ENCODE data around the gene ZHX3.

ZHX3 gene

DNA sequence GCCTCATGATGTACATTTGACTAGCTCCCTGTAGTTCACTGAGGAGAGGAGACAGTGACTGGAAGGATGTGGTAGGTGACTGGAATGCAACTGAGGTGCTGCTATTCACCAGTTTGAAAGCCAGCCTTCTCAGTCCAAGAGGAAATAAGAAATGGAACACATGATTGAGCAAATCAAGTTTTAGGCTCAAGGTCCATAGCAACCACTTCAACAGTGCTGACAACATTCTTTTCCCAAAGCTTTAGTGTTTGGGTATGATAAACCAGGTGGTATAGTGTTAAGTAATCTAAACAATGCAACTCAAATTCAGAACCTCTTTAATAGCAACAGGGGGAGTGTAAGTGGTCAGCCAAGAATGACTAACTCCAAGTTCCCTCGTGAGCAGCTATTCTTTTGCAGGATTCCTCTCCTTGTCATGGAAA is 9.2 kb downstream of the ZHX3 start:
- DNase-seq (no peak), ATAC-seq (replicated peaks) (no peak)
- no peaks in the 10 kb centered on the region for H3K27me3 Mint-ChIP-seq
- peaks cover 15 to 17% of the 10 kb centered on the region in 2 donors for H3K36me3 Mint-ChIP-seq
- H3K4me1 Mint-ChIP-seq, result peaks cover 28 to 40% of the 10 kb centered on the region in 2 donors
- H3K4me3 Mint-ChIP-seq, result no peak overlapping the region
- peaks cover 0 to 3% of the 10 kb centered on the region in 2 donors for H3K9me3 Mint-ChIP-seq
- no peak overlapping the region for H3K27ac Mint-ChIP-seq

DNA sequence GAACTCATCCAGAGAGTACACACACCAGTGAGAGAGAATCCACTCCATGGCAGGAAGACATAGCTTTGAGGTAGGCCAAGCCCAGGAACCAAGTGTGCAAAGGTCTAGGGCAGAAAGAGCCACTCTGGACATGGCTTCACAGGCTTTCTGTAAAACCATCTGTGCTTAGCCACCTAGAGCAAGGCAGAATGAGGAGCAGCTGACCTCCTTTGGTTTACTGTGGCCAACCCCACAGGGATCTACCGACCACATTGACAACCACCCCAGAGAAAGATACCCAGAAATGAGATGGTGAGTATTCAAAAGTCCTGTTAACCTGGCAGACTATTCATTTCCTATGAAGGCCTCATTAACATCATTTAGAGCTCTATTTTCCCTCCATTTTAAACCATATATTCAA is 10.5 kb downstream of the ZHX3 start:
- no peak for DNase-seq
- Mint-ChIP-seq H3K4me3 (peak overlapping the region in 1 of 2 donors; percentile 39), H3K27ac (peak overlapping the region; percentile 90), H3K4me1 (peaks cover 28 to 40% of the 10 kb centered on the region in 2 donors), H3K36me3 (peaks cover 15 to 17% of the 10 kb centered on the region in 2 donors), H3K27me3 (no peaks in the 10 kb centered on the region), H3K9me3 (peaks cover 0 to 3% of the 10 kb centered on the region in 2 donors)
- ATAC-seq (replicated peaks), result peak; percentile 17 to 27

DNA sequence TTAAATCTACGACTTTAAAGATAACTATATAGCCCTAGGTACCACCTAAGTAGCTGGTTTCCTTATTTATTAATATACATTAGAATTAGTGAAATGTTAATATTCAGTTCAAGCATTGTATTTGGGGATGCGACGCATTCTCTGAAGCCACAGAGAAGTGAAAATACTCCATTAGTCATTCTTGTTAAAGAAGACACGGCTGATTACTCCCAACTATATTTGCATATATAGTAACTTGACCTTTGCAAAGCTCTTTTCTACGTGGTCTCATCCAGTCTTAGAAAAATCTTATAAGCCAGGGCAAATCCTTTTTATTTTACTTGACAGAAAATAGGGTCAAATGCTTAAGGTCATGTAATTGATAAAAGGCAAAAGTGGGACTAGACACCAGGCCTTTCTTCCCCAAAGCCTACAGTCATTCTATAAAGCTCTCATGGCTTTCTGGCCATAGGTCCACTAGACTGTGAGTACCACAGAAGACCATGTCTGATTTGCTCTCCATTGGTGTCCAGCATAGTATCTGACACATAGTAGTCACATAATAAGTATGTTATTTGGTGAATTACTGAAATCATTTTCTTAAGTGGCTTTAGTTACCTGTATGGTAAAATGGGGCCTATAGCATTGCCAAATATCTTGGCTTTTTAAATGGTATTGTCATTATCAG is 11.3 kb downstream of the ZHX3 start:
- H3K4me1 Mint-ChIP-seq, result peaks cover 28 to 40% of the 10 kb centered on the region in 2 donors
- peak overlapping the region; percentile 35 to 36 for H3K4me3 Mint-ChIP-seq
- H3K36me3 Mint-ChIP-seq, result peaks cover 15 to 17% of the 10 kb centered on the region in 2 donors
- DNase-seq (no peak), ATAC-seq (replicated peaks) (peak; percentile 91 to 93)
- H3K27ac Mint-ChIP-seq, result peak overlapping the region; percentile 90
- H3K9me3 Mint-ChIP-seq, result peaks cover 0 to 2% of the 10 kb centered on the region in 2 donors
- H3K27me3 Mint-ChIP-seq, result no peaks in the 10 kb centered on the region

DNA sequence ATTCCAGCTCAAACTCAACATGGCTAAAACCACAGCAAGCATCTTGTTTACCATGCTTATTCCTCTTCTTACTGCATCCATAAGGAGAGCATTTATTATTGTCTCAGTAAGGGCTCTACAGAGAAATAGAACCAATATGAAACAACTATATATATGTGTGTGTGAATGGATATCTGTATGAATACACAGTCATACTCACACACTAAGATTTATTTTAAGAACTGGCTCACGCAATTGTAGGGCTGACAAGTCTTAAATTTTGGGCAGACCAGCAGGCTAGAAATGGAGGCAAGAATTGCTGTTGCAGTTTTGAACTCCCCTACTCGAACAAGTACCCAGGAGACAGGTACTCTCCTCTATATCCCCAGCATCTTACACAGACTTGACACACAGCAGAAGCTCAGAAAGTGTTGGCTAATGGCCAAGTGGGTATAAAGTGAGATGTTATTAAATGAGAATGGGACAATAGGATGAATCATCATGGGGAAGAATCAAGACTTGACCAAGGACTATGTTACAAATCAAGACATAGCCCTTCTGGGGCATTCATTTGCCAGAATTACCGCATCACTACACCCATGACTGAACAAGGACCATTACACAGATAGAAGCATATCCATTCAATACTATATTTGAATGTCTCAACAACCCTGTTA is 13.0 kb downstream of the ZHX3 start:
- Mint-ChIP-seq H3K9me3 (peaks cover 0 to 2% of the 10 kb centered on the region in 2 donors), H3K27me3 (no peaks in the 10 kb centered on the region), H3K36me3 (peaks cover 8 to 9% of the 10 kb centered on the region in 2 donors), H3K4me3 (no peak overlapping the region), H3K4me1 (peaks cover 29 to 31% of the 10 kb centered on the region in 2 donors), H3K27ac (peak overlapping the region; percentile 63)
- no peak for ATAC-seq (replicated peaks)
- DNase-seq, result no peak

DNA sequence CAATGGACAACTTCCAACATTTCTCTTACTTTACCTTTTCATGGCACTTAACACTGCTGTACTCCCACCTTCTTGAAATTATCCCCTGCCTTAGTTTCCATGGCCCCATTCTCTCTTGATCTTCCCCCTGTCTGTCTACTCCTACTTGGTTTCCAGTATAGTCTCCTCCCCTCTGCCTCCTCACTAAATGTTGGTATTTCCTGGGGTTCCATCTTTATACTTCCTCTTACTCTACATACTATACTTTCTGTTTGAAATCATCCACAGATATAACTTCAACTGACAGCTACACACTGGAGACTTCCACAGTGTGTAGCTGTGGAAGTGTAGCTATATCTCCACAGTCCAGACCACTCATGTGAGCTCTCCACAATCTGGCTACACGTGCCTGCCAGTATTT is 13.5 kb downstream of the ZHX3 start:
- Mint-ChIP-seq H3K4me1 (peaks cover 25 to 26% of the 10 kb centered on the region in 2 donors), H3K9me3 (peaks cover 0 to 2% of the 10 kb centered on the region in 2 donors), H3K4me3 (no peak overlapping the region), H3K27me3 (no peaks in the 10 kb centered on the region), H3K27ac (no peak overlapping the region), H3K36me3 (peaks cover 7 to 8% of the 10 kb centered on the region in 2 donors)
- DNase-seq, result no peak
- ATAC-seq (replicated peaks), result peak; percentile 45 to 51

DNA sequence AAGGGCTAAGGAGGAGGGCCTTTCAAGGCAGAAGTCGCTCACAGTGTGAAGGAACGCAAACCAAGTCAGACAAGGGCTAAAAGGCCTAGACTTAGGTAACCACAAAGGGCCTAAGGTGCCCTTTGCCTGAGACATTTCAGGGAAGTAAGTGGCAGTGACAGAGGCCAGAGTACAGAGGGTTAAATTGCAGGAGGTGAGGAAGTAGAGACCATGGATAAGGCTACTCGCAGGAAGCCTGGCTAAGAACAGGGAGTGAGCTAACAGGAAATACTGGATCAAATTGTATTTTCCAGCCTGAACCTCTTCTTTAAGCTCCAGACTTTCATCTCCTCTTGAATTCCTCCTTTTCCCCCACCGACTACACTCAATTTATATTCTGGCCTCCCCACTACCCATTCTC is 16.6 kb downstream of the ZHX3 start:
- ATAC-seq (replicated peaks) (peak in 1 of 2 donors; percentile 35), DNase-seq (no peak)
- no peak overlapping the region for H3K27ac Mint-ChIP-seq
- no peak overlapping the region for H3K4me3 Mint-ChIP-seq
- no peaks in the 10 kb centered on the region for H3K27me3 Mint-ChIP-seq
- peaks cover 12 to 21% of the 10 kb centered on the region in 2 donors for H3K4me1 Mint-ChIP-seq
- H3K9me3 Mint-ChIP-seq, result no peaks in the 10 kb centered on the region
- peaks cover 5 to 9% of the 10 kb centered on the region in 2 donors for H3K36me3 Mint-ChIP-seq

DNA sequence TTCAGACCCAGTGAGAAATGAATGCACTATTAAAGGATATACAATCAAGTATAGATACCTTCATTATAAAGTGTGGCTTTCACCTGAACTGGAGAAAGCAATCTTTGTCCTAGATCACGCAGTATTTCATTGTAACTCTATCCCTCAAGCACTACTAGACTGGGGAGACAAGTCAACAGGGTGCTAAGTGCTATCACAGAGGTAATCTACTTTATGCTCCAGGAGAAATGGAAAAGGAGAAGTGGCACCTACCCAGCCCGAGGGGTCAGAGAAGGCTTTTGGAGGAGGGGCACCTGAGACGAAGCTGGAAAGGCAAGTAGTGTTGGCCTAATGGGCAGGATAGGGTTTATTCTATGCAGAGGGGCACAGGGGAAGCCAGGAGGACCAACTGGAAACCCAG is 17.1 kb downstream of the ZHX3 start:
- DNase-seq (no peak), ATAC-seq (replicated peaks) (no peak)
- peaks cover 12 to 21% of the 10 kb centered on the region in 2 donors for H3K4me1 Mint-ChIP-seq
- no peaks in the 10 kb centered on the region for H3K9me3 Mint-ChIP-seq
- no peaks in the 10 kb centered on the region for H3K27me3 Mint-ChIP-seq
- H3K4me3 Mint-ChIP-seq, result no peak overlapping the region
- peaks cover 5 to 9% of the 10 kb centered on the region in 2 donors for H3K36me3 Mint-ChIP-seq
- no peak overlapping the region for H3K27ac Mint-ChIP-seq

DNA sequence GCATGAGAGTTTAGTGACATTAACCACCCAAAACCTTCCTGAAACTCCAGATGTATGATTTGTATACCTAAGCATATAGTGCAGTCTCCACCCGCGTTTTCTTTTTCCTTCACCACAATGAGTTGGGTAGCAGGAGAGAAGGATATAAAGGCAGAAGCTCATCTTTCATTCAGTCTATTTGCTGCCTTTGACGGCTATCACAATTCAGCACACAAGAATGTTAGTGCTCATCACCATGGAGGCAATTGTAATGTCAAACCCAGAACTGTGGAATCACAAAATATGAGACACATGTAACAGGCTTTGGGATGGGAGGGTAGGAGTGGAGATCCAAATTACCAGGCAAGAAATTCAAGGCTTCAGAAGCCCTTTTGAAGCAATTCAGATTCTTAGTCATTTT is 17.6 kb downstream of the ZHX3 start:
- Mint-ChIP-seq H3K27ac (no peak overlapping the region), H3K4me3 (no peak overlapping the region), H3K9me3 (no peaks in the 10 kb centered on the region), H3K27me3 (no peaks in the 10 kb centered on the region), H3K4me1 (peaks cover 12 to 21% of the 10 kb centered on the region in 2 donors), H3K36me3 (peaks cover 5 to 8% of the 10 kb centered on the region in 2 donors)
- ATAC-seq (replicated peaks), result no peak
- no peak for DNase-seq

DNA sequence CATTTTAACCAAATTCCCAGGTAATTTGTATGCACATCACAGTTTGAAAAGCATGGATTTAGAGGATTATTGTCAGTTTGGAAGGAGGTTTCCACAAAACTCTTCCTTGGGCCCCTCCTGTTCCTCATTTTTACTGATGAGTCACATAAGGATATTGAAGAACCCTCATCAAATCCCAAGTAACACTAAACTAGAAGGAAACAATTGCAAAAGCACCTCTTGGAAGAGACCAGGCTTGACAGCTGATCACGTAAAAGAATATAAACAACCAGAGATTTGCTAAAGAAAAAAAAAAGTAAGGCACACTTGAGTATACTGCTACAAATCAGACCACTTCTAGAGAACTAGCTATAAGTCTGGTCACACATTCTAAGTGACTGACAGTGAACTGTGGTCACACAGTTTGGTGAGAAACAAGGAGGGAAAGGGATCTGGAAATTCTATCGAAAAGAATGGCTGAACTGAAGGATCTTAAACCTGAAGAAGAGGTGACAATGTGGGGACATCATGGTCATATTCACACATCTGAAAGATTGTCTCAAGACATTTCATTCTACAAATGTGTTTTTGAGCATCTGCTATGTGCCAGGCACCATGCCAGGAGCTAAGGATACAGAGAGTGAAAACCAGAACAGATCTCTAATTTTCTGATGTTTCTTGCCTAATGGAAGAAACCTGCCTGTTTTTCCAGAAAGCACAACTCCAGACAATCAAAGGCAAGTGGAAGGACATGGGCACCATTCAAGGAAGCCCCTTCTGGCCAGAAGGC is 24.1 kb downstream of the ZHX3 start:
- DNase-seq, result no peak

DNA sequence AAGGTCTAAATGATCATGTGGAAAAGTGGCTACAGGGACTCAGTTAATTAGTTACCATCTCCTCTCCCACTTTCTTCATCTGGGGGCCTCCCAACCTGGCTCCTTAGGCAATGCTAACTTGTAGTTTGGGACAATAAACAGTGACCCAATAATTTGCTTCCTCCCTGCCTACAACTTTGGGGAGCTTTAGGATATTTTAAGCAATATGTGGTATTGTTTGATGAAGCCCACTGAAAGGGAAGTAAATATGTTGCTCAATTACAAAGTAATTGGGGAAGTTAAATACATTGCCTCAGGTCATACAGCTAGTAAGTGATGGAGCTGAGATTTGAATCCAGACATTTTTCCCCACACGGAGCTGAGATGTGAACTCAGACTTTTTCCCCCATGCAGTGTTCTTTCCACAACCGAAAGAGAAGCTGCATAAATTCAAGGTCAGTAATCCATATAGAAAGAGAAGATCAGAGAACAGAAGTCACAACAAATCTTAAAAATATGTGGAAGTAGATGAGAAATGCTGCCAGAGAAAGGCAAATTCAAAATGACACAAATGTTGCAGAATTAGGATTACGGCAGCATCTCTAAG is 26.6 kb downstream of the ZHX3 start:
- Mint-ChIP-seq H3K4me3 (no peak overlapping the region), H3K27ac (no peak overlapping the region), H3K27me3 (no peaks in the 10 kb centered on the region), H3K36me3 (peaks cover 11 to 16% of the 10 kb centered on the region in 2 donors), H3K9me3 (peaks cover 7 to 8% of the 10 kb centered on the region in 2 donors), H3K4me1 (peaks cover 6 to 12% of the 10 kb centered on the region in 2 donors)
- DNase-seq (no peak), ATAC-seq (replicated peaks) (no peak)

More for the DNA sequence above, 24.1 kb downstream of the ZHX3 start:
- no peaks in the 10 kb centered on the region for H3K27me3 Mint-ChIP-seq
- peaks cover 5 to 6% of the 10 kb centered on the region in 2 donors for H3K36me3 Mint-ChIP-seq
- ATAC-seq (replicated peaks), result no peak
- peaks cover 14 to 21% of the 10 kb centered on the region in 2 donors for H3K4me1 Mint-ChIP-seq
- no peaks in the 10 kb centered on the region for H3K9me3 Mint-ChIP-seq
- no peak overlapping the region for H3K4me3 Mint-ChIP-seq
- no peak overlapping the region for H3K27ac Mint-ChIP-seq

DNA sequence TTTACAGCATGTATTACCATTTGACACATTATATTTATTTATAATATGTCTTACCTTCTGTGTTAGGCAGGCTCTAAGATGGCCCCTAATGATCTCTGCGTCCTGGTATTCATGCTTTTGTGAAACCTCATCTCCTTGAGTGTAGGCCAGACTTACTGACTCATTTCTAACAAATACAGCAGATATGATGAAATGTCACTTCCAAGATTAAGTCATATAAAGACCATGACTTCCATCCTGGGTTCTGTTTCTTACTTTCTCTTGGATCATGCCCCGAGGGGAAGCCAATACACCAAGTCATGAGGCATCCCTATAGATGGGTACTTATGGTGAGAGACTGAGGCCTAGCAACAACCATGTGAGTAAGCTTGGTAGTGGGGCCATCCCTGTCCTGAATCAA is 30.2 kb downstream of the ZHX3 start:
- Mint-ChIP-seq H3K4me3 (no peak overlapping the region), H3K36me3 (peaks cover 20 to 25% of the 10 kb centered on the region in 2 donors), H3K9me3 (peaks cover 7 to 8% of the 10 kb centered on the region in 2 donors), H3K27me3 (no peaks in the 10 kb centered on the region), H3K27ac (no peak overlapping the region), H3K4me1 (peaks cover 6 to 15% of the 10 kb centered on the region in 2 donors)
- DNase-seq (no peak), ATAC-seq (replicated peaks) (no peak)

DNA sequence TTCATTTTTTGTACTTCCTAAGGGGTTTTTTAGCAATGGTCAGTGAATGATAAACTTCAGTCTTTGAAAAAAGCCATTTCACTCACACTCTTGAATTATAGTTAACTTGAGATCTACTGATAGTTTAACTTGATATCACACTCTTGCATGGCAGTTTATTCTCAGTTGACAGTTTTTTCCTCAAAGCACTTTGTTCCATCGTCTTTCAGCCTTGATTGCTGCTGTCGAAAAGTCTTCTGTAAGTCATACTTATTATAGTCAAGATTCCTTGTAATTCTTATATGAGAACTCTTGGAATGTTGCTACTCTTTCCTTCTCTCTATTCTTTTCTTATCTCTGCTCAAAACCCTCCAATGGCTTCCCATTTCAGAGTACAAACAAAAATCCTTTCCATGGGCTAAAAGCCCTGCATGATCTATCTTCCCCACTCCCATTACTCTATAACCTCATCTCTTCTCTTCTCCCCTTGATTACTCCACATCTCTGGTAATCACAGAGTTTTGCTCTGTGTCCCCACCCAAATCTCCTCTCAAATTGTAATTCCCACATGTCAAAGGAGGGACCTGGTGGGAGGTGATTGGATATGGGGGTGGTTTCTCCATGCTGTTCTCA is 31.2 kb downstream of the ZHX3 start:
- DNase-seq (no peak), ATAC-seq (replicated peaks) (no peak)
- Mint-ChIP-seq H3K4me3 (no peak overlapping the region), H3K36me3 (peaks cover 24 to 32% of the 10 kb centered on the region in 2 donors), H3K9me3 (peaks cover 7 to 8% of the 10 kb centered on the region in 2 donors), H3K27me3 (no peaks in the 10 kb centered on the region), H3K27ac (no peak overlapping the region), H3K4me1 (peaks cover 6 to 15% of the 10 kb centered on the region in 2 donors)

DNA sequence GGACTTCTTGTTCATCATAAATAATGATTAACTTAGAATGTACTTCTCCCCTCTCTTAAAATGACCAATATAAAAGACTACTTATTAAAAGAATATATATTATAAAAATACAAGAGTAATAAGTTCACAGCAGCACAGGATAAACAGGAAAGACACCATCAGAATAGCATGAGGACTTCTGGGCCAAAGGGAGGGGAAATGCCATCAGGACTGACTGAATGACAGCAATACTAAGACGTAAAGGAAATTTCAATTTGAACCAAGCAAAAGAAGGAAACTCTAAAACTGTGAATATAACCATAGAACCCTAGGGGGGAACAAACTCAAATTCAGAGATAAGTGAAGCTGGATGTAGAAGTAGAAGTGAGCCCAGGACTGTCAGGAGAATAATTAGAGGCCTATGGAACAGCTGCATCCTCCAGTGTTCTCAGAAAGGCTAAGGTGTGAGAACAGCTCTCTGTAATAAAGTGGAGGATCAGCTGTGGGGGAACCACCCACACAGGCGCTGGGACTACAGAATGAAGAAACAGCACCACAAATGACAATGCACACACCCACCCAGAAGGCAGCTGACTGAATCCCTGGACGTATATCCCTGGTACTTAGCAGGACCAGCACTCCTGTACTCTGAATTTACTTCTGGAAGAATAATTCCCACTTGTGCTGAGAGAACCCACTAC is 37.8 kb downstream of the ZHX3 start:
- DNase-seq (peak; percentile 22), ATAC-seq (replicated peaks) (peak; percentile 85 to 95)
- peaks cover 11 to 14% of the 10 kb centered on the region in 2 donors for H3K36me3 Mint-ChIP-seq
- no peak overlapping the region for H3K4me3 Mint-ChIP-seq
- H3K27ac Mint-ChIP-seq, result peak overlapping the region; percentile 27
- H3K4me1 Mint-ChIP-seq, result peaks cover 14 to 26% of the 10 kb centered on the region in 2 donors
- H3K27me3 Mint-ChIP-seq, result no peaks in the 10 kb centered on the region
- H3K9me3 Mint-ChIP-seq, result no peaks in the 10 kb centered on the region
